Measurements from ENCODE around the gene PDE7B.

GRCh38 chr6:136163260-136163659 is 311.8 kb downstream of the PDE7B start:
- no peak for TF ChIP-seq CTCF (tag by site-specific recombination; IDR thresholded peaks at IDR 0.05)
- no peak for TF ChIP-seq REST (tag by site-specific recombination; IDR thresholded peaks at IDR 0.05)
- TF ChIP-seq ZNF114 (tag by site-specific recombination; IDR thresholded peaks at IDR 0.05): no peak
- no peak for TF ChIP-seq ZBTB8A (tag by site-specific recombination; IDR thresholded peaks at IDR 0.05)
- no peak for TF ChIP-seq BCL11A (tag by site-specific recombination; IDR thresholded peaks at IDR 0.05; ENCODE audit: low read depth)
- TF ChIP-seq GLI2 (tag by site-specific recombination; IDR thresholded peaks at IDR 0.05; ENCODE audit: borderline replicate concordance, low read depth): no peak
- no peak for TF ChIP-seq PBX3 (CRISPR knock-in tag; IDR thresholded peaks at IDR 0.05)
- no peak for TF ChIP-seq MYNN (tag by site-specific recombination; IDR thresholded peaks at IDR 0.05; ENCODE audit: borderline replicate concordance)
- no peak for TF ChIP-seq ZNF596 (tag by site-specific recombination; IDR thresholded peaks at IDR 0.05)
- TF ChIP-seq ZFP41 (tag by site-specific recombination; IDR thresholded peaks at IDR 0.05; ENCODE audit: borderline replicate concordance): no peak
- TF ChIP-seq ZNF707 (tag by site-specific recombination; IDR thresholded peaks at IDR 0.05): no peak
- no peak for TF ChIP-seq ZNF324 (tag by site-specific recombination; IDR thresholded peaks at IDR 0.05)

Measured in HEK293 (cell line).